ENCODE data around the gene CES2. TPM values are rescaled to one million over a fixed set of nuclear protein-coding genes. Genes with fewer than 3 reads are reported as not detected.

The CES2 gene
- total and polyA plus RNA-seq, 9 of the 15 experiments (the other 6 are each of a cell fraction or from before 2014, with no cell fraction given), result 2.2 to 37.9 (median 24.4) TPM

GRCh38 chr16:66934138-66934838, 1.0 kb upstream of the CES2 start, which contains the start of gene CIAO2B (continued):
- TF ChIP-seq ZBTB40 (IDR thresholded peaks at IDR 0.05), result peak; percentile 96
- no peak for TF ChIP-seq ZBTB40 (CRISPR knock-in tag; IDR thresholded peaks at IDR 0.05)
- no peak for TF ChIP-seq MEF2D (tag; conservative IDR thresholded peaks at IDR 0.05; ENCODE audit: low read depth)
- TF ChIP-seq PTRF (tag; IDR thresholded peaks at IDR 0.05), result no peak
- no peak for TF ChIP-seq ZNF639 (CRISPR knock-in tag; conservative IDR thresholded peaks at IDR 0.05 in 1 of 2, IDR thresholded peaks at IDR 0.05 in 1 of 2)
- TF ChIP-seq ETS1 (conservative IDR thresholded peaks at IDR 0.05; ENCODE audit: control insufficient read depth, low read depth, low read length), result peak; percentile 80; the same call in 1 of the 2 replicates
- TF ChIP-seq TAF15 (IDR thresholded peaks at IDR 0.05; ENCODE audit: low read depth, low read length), result no peak
- TF ChIP-seq ZNF146 (CRISPR knock-in tag; IDR thresholded peaks at IDR 0.05; ENCODE audit: unreplicated experiment), result no peak
- no peak for TF ChIP-seq CREB5 (CRISPR knock-in tag; IDR thresholded peaks at IDR 0.05)
- TF ChIP-seq ZBTB49 (CRISPR knock-in tag; IDR thresholded peaks at IDR 0.05; ENCODE audit: borderline replicate concordance), result no peak
